Measurements from ENCODE around the gene DMXL1. TPM values are rescaled to one million over a fixed set of nuclear protein-coding genes. Genes with fewer than 3 reads are reported as not detected.
A peak's percentile ranks its signal among the peaks of the same experiment; 100 is the strongest.

DMXL1 gene
- total RNA-seq, 1 donor: 57.6 TPM

- DNase-seq (ENCODE audit: low read depth): no peak
These were observed 5.2 kb downstream of the DMXL1 start for GRCh38 chr5:119076080-119076479.

GRCh38 chr5:119077444-119077843 is 6.6 kb downstream of the DMXL1 start:
- no peak overlapping the region for H3K4me3 ChIP-seq (ENCODE audit: low read depth, low read length)
- no peak for DNase-seq (ENCODE audit: low read depth)
- no peak for TF ChIP-seq CTCF (IDR thresholded peaks at IDR 0.05; ENCODE audit: insufficient read depth, low read length)

More at GRCh38 chr5:119076080-119076479, 5.2 kb downstream of the DMXL1 start:
- H3K4me3 ChIP-seq (ENCODE audit: low read depth, low read length): no peak overlapping the region
- no peak for TF ChIP-seq CTCF (IDR thresholded peaks at IDR 0.05; ENCODE audit: insufficient read depth, low read length)

- no peak overlapping the region for H3K4me3 ChIP-seq (ENCODE audit: low read depth, low read length)
- TF ChIP-seq CTCF (IDR thresholded peaks at IDR 0.05; ENCODE audit: insufficient read depth, low read length): no peak
- DNase-seq (ENCODE audit: low read depth): no peak
These were observed 7.4 kb downstream of the DMXL1 start for GRCh38 chr5:119078071-119078846.

- peak; percentile 63 for DNase-seq (ENCODE audit: low read depth)
- no peak for TF ChIP-seq CTCF (IDR thresholded peaks at IDR 0.05; ENCODE audit: insufficient read depth, low read length)
- H3K4me3 ChIP-seq (ENCODE audit: low read depth, low read length): no peak overlapping the region
These were observed 8.0 kb downstream of the DMXL1 start for GRCh38 chr5:119078861-119079260.

GRCh38 chr5:119079318-119079921 is 8.5 kb downstream of the DMXL1 start:
- DNase-seq (ENCODE audit: low read depth): no peak
- no peak for TF ChIP-seq CTCF (IDR thresholded peaks at IDR 0.05; ENCODE audit: insufficient read depth, low read length)

GRCh38 chr5:119080936-119081335 is 10.0 kb downstream of the DMXL1 start:
- TF ChIP-seq CTCF (IDR thresholded peaks at IDR 0.05; ENCODE audit: insufficient read depth, low read length): no peak
- DNase-seq (ENCODE audit: low read depth): no peak
- H3K4me3 ChIP-seq (ENCODE audit: low read depth, low read length): no peak overlapping the region

More at GRCh38 chr5:119079318-119079921, 8.5 kb downstream of the DMXL1 start:
- H3K4me3 ChIP-seq (ENCODE audit: low read depth, low read length): no peak overlapping the region
